SK-N-SH (cell line): ENCODE results near the gene SMYD3. TPM values are rescaled to one million over a fixed set of nuclear protein-coding genes. Genes with fewer than 3 reads are reported as not detected.

ENCODE experiments used
- CTCF ChIA-PET: fragments of 300-600, 350-600 bp; formaldehyde crosslinking; extraction: SDS; loops from one replicate; lab custom pipeline; 2021; lab: Yijun Ruan, JAX
- POLR2A ChIA-PET: fragments of 350-600 bp; sonication (Branson Sonifier 250); formaldehyde crosslinking; extraction: SDS; loops from one replicate; lab custom pipeline; 2020; ENCODE audit warnings: antibody characterized with exemption, inconsistent platforms; lab: Yijun Ruan, JAX
- DNase-seq: peaks from one replicate; pipeline ENCODE4 v3.0.0; 2012
- H2AFZ ChIP-seq: fragments of 200-600 bp; sonication (generic); 2 replicates; pipeline ENCODE4 v1.8.1; 2016; ENCODE audit warnings: antibody characterized with exemption, mild to moderate bottlenecking, low read depth
- H3F3A ChIP-seq: fragments of 200-600 bp; sonication (generic); replicated peaks from 2 replicates; pipeline ENCODE3; 2016; ENCODE audit warnings: antibody characterized with exemption, mild to moderate bottlenecking; ENCODE audit not compliant: insufficient read depth
- H3K27ac ChIP-seq, 2 experiments: fragments of 200-500 bp in 1 of 2; fragments of 200-600 bp in 1 of 2; sonication (Bioruptor generic) in 1 of 2; sonication (generic), shearing (Covaris generic) in 1 of 2; 2 replicates each; pipeline versions ENCODE4 v1.5.1 to v1.6.1; 2014 to 2016; ENCODE audit warnings: low read depth in 2 of 2, inconsistent platforms in 1 of 2, low read length in 1 of 2, mild to moderate bottlenecking in 1 of 2, mixed read lengths in 1 of 2
- H3K27me3 ChIP-seq: fragments of 200-600 bp; sonication (generic), shearing (Covaris generic); 2 replicates; pipeline ENCODE4 v1.6.1; 2016; ENCODE audit warnings: mixed run types; ENCODE audit not compliant: insufficient read depth
- H3K36me3 ChIP-seq, 2 experiments: fragments of 200-500 bp in 1 of 2; fragments of 200-600 bp in 1 of 2; sonication (Bioruptor generic) in 1 of 2; sonication (generic) in 1 of 2; replicated peaks in 1 of 2; 2 replicates each; pipeline versions ENCODE3 to v1.5.1; 2014 to 2016; ENCODE audit warnings: low read length in 1 of 2, mild to moderate bottlenecking in 1 of 2; ENCODE audit not compliant: insufficient read depth in 2 of 2, control insufficient read depth in 1 of 2
- H3K4me1 ChIP-seq, 2 experiments: fragments of 200-500 bp in 1 of 2; fragments of 200-600 bp in 1 of 2; sonication (Bioruptor generic) in 1 of 2; sonication (generic), shearing (Covaris generic) in 1 of 2; 2 replicates each; pipeline versions ENCODE4 v1.5.1 to v1.6.1; 2014 to 2016; ENCODE audit warnings: low read depth in 1 of 2, low read length in 1 of 2, mixed run types in 1 of 2; ENCODE audit not compliant: insufficient read depth in 2 of 2, control insufficient read depth in 1 of 2
- H3K4me2 ChIP-seq: fragments of 200-600 bp; sonication (generic), shearing (Covaris generic); 2 replicates; pipeline ENCODE4 v1.6.1; 2017; ENCODE audit warnings: mixed run types
- H3K4me3 ChIP-seq, 2 experiments: fragments of 200-500 bp in 1 of 2; fragments of 200-600 bp in 1 of 2; sonication (Bioruptor generic) in 1 of 2; sonication (generic), shearing (Covaris generic) in 1 of 2; 2 replicates each; pipeline versions ENCODE4 v1.5.1 to v1.8.1; 2014 to 2016; ENCODE audit warnings: low read depth in 2 of 2, inconsistent platforms in 1 of 2, low read length in 1 of 2, mild to moderate bottlenecking in 1 of 2, mixed read lengths in 1 of 2, moderate library complexity in 1 of 2
- H3K79me2 ChIP-seq: fragments of 200-600 bp; sonication (generic); 2 replicates; pipeline ENCODE4 v1.8.1; 2017; ENCODE audit warnings: mild to moderate bottlenecking; ENCODE audit not compliant: insufficient read depth
- H3K9ac ChIP-seq: fragments of 200-600 bp; sonication (generic); 2 replicates; pipeline ENCODE4 v1.6.1; 2017; ENCODE audit warnings: mixed run types
- H3K9me2 ChIP-seq: fragments of 200-600 bp; sonication (generic); 2 replicates; pipeline ENCODE4 v1.6.1; 2017; ENCODE audit warnings: mixed run types
- H3K9me3 ChIP-seq: fragments of 200-600 bp; sonication (generic); 2 replicates; pipeline ENCODE4 v1.6.1; 2017; ENCODE audit warnings: mixed run types, mild to moderate bottlenecking, moderate library complexity
- H4K20me1 ChIP-seq: fragments of 200-600 bp; sonication (generic); 2 replicates; pipeline ENCODE4 v1.6.1; 2017; ENCODE audit warnings: mild to moderate bottlenecking, mixed run types; ENCODE audit not compliant: insufficient read depth
- EZH2phosphoT487 ChIP-seq: fragments of 200-600 bp; sonication (generic); IDR thresholded peaks from 2 replicates; pipeline ENCODE4 v1.6.1; 2017; ENCODE audit warnings: low read depth, mixed run types, mild to moderate bottlenecking, antibody characterized with exemption, moderate library complexity, borderline replicate concordance
- FOSL2 ChIP-seq: IDR thresholded peaks from 2 replicates; pipeline ENCODE4 v1.4.0; 2012; ENCODE audit warnings: low read depth, mild to moderate bottlenecking, moderate library complexity, borderline replicate concordance
- FOXJ3 ChIP-seq: sonication (generic); formaldehyde crosslinking; IDR thresholded peaks from 2 replicates; pipeline ENCODE4 v1.5.1; 2020; ENCODE audit warnings: mild to moderate bottlenecking, missing genetic modification reagents
- FOXM1 ChIP-seq: IDR thresholded peaks from 2 replicates; pipeline ENCODE4 v1.4.0; 2012; ENCODE audit warnings: low read depth, mild to moderate bottlenecking
- GABPA ChIP-seq: IDR thresholded peaks from 2 replicates; pipeline ENCODE4 v1.4.0; 2012; ENCODE audit warnings: low read depth, mild to moderate bottlenecking
- GATA2 ChIP-seq: sonication (generic); formaldehyde crosslinking; IDR thresholded peaks from 2 replicates; pipeline ENCODE4 v1.5.0; 2020; ENCODE audit warnings: mild to moderate bottlenecking, missing genetic modification reagents
- NFIC ChIP-seq: IDR thresholded peaks from 2 replicates; pipeline ENCODE4 v1.4.0; 2012; ENCODE audit warnings: borderline replicate concordance
- POLR2AphosphoS5 ChIP-seq: IDR thresholded peaks from 2 replicates; pipeline ENCODE4 v1.6.1; 2012; ENCODE audit warnings: low read depth, low read length
- RFX5 ChIP-seq: IDR thresholded peaks from 2 replicates; pipeline ENCODE4 v1.6.1; 2012; ENCODE audit warnings: mild to moderate bottlenecking, improper control_type of control experiment, low read length
- TAF1 ChIP-seq: IDR thresholded peaks from 2 replicates; pipeline ENCODE4 v1.6.1; 2012; ENCODE audit warnings: low read depth, mild to moderate bottlenecking, low read length, moderate library complexity, borderline replicate concordance
- TCF12 ChIP-seq: IDR thresholded peaks from 2 replicates; pipeline ENCODE4 v1.4.0; 2012
- TEAD4 ChIP-seq: IDR thresholded peaks from 2 replicates; pipeline ENCODE4 v1.4.0; 2012; ENCODE audit warnings: mild to moderate bottlenecking, borderline replicate concordance; ENCODE audit not compliant: insufficient read depth
- WGBS: methylation state at CpG from one replicate; pipeline ENCODE4 v1.1.6; 2017; ENCODE audit warnings: low lambda C conversion rate; 5-methylcytosine and 5-hydroxymethylcytosine counted together
- polyA plus RNA-seq, 3 experiments: library from polyadenylated mRNA; depleted of rRNA; stranded (reverse); fragments of >200 nt; gene quantifications; 2 replicates each; pipeline ENCODE4 v1.2.3, GENCODE V29; 2012
- TF ChIP-seq, protein P1 (sequence below): fragments of 150-350 bp; IDR thresholded peaks from 2 replicates; pipeline ENCODE4 v1.6.1; 2016; ENCODE audit warnings: mild to moderate bottlenecking, low read depth, low read length
- TF ChIP-seq, protein P2 (sequence below): IDR thresholded peaks from 2 replicates; pipeline ENCODE4 v1.4.0; 2012; ENCODE audit warnings: low read depth, borderline replicate concordance
- TF ChIP-seq, protein P3 (sequence below): IDR thresholded peaks from 2 replicates; pipeline ENCODE4; 2012
- TF ChIP-seq, protein P4 (sequence below): IDR thresholded peaks from 2 replicates; pipeline ENCODE4 v1.4.0; 2012; ENCODE audit warnings: low read depth, borderline replicate concordance

The SMYD3 gene
- polyA plus RNA-seq, 1 of the 3 experiments (the other 2 are of a cell fraction), result 31.4 TPM

DNA sequence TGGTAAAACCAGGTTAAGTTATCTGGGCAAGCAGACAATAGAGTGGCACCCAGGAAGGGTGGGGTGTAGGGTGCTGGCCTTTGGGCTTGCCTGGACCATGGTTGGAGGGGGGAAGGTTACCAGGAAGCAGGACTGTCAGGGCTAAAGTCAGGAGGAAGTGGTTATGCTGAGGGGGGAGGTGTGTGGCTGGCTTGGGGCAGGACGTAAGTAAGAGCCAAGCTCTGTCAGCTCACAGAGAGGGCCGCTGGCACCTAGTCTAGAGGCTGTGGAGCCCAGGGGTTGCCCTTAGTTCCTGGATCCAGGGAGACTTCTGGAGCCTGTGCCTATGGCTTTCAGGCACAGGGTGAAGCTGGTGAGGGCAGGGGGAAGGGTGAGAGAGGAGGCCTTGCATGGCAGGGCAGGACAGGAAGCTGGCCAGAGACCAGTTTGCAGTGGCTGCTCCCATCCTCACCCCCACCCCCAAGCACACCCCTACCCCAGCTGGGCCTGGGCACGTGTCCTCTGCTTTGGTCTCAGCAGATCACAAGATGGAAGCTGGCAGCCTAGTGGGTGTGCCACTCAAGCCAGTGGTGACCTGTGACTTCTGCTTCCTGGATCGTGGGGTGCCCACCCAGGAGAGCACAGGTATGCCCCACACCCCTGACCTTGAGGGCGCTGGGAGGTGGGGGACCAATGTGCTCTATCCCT lies 20.5 kb upstream of the SMYD3 start:
- POLR2A ChIA-PET, result no interaction called here
- H3K4me2 ChIP-seq, result no peak overlapping the region
- H3K9me2 ChIP-seq, result no peaks in the 10 kb centered on the region
- no peak overlapping the region for H2AFZ ChIP-seq
- no peak overlapping the region for H3K27ac ChIP-seq
- H3K27me3 ChIP-seq, result no peaks in the 10 kb centered on the region
- TF ChIP-seq POLR2AphosphoS5, result no peak
- TF ChIP-seq, all 33 proteins: peak for 0
- H3K9me3 ChIP-seq, result no peaks in the 10 kb centered on the region
- H3K36me3 ChIP-seq, result no peaks in the 10 kb centered on the region
- no peaks in the 10 kb centered on the region; a peak in 2 of 4 replicates for H3K4me1 ChIP-seq
- no peak overlapping the region for H3K9ac ChIP-seq
- H3K4me3 ChIP-seq, result no peak overlapping the region
- no peak for DNase-seq
- H3K79me2 ChIP-seq, result no peaks in the 10 kb centered on the region
- H3F3A ChIP-seq, result no peaks in the 10 kb centered on the region
- no peaks in the 10 kb centered on the region for H4K20me1 ChIP-seq
- CTCF ChIA-PET, result interaction anchor here (1.1 kb wide), 1 partner anchor 11 kb away, joined by 3 read pairs; no protein-coding TSS in a partner anchor
- WGBS, result 35% methylated on average over 5 of the region's 5 CpGs

DNA sequence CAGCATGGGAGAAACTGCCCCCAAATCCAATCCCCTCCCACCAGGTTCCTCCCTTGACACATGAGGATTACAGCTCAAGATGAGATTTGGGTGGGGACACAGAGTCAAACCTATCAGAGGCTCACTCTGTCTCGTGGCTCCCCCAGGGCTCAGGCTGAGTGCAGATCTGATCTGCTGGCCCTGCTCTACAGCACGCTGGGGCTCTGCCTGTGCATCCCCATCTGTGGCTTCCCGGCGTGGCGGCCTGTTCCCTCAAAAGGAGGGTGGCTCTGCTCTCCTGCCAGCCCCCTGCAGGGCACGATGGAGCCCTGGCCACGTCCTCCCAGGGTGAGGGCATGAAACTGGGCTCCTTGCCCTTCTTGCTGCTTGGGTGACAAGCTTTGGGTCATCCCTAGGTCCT lies 19.8 kb upstream of the SMYD3 start:
- H3K27me3 ChIP-seq, result no peaks in the 10 kb centered on the region
- no peaks in the 10 kb centered on the region for H3K9me2 ChIP-seq
- H3K4me1 ChIP-seq, result no peaks in the 10 kb centered on the region; a peak in 2 of 4 replicates
- H3K9ac ChIP-seq, result no peak overlapping the region
- POLR2A ChIA-PET, result no interaction called here
- H3K27ac ChIP-seq, result no peak overlapping the region
- TF ChIP-seq, protein P1, sequence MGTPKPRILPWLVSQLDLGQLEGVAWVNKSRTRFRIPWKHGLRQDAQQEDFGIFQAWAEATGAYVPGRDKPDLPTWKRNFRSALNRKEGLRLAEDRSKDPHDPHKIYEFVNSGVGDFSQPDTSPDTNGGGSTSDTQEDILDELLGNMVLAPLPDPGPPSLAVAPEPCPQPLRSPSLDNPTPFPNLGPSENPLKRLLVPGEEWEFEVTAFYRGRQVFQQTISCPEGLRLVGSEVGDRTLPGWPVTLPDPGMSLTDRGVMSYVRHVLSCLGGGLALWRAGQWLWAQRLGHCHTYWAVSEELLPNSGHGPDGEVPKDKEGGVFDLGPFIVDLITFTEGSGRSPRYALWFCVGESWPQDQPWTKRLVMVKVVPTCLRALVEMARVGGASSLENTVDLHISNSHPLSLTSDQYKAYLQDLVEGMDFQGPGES, result no peak
- TF ChIP-seq NFIC, result no peak
- no peak for TF ChIP-seq POLR2AphosphoS5
- TF ChIP-seq TAF1, result no peak
- TF ChIP-seq, protein P2, sequence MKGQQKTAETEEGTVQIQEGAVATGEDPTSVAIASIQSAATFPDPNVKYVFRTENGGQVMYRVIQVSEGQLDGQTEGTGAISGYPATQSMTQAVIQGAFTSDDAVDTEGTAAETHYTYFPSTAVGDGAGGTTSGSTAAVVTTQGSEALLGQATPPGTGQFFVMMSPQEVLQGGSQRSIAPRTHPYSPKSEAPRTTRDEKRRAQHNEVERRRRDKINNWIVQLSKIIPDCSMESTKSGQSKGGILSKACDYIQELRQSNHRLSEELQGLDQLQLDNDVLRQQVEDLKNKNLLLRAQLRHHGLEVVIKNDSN, result no peak
- no peak for TF ChIP-seq EZH2phosphoT487
- TF ChIP-seq GATA2 (CRISPR knock-in tag), result no peak
- TF ChIP-seq FOSL2, result no peak
- TF ChIP-seq TCF12, result no peak
- TF ChIP-seq, protein P3, sequence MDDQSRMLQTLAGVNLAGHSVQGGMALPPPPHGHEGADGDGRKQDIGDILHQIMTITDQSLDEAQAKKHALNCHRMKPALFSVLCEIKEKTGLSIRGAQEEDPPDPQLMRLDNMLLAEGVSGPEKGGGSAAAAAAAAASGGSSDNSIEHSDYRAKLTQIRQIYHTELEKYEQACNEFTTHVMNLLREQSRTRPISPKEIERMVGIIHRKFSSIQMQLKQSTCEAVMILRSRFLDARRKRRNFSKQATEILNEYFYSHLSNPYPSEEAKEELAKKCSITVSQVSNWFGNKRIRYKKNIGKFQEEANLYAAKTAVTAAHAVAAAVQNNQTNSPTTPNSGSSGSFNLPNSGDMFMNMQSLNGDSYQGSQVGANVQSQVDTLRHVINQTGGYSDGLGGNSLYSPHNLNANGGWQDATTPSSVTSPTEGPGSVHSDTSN, result no peak
- no peak for TF ChIP-seq GABPA
- TF ChIP-seq FOXJ3, result no peak
- TF ChIP-seq, protein P4, sequence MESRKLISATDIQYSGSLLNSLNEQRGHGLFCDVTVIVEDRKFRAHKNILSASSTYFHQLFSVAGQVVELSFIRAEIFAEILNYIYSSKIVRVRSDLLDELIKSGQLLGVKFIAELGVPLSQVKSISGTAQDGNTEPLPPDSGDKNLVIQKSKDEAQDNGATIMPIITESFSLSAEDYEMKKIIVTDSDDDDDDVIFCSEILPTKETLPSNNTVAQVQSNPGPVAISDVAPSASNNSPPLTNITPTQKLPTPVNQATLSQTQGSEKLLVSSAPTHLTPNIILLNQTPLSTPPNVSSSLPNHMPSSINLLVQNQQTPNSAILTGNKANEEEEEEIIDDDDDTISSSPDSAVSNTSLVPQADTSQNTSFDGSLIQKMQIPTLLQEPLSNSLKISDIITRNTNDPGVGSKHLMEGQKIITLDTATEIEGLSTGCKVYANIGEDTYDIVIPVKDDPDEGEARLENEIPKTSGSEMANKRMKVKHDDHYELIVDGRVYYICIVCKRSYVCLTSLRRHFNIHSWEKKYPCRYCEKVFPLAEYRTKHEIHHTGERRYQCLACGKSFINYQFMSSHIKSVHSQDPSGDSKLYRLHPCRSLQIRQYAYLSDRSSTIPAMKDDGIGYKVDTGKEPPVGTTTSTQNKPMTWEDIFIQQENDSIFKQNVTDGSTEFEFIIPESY, result no peak
- TF ChIP-seq FOXM1, result no peak
- TF ChIP-seq TEAD4, result no peak
- TF ChIP-seq RFX5, result no peak
- TF ChIP-seq, all 33 proteins: peak for 0
- CTCF ChIA-PET, result interaction anchor here (0.6 kb wide), 1 partner anchor 485 kb away, joined by 3 read pairs; no protein-coding TSS in a partner anchor
- no peaks in the 10 kb centered on the region for H3F3A ChIP-seq
- no peak overlapping the region for H2AFZ ChIP-seq
- H3K79me2 ChIP-seq, result no peaks in the 10 kb centered on the region
- H3K4me3 ChIP-seq, result no peak overlapping the region
- H3K9me3 ChIP-seq, result no peaks in the 10 kb centered on the region
- no peak overlapping the region for H3K4me2 ChIP-seq
- H4K20me1 ChIP-seq, result no peaks in the 10 kb centered on the region
- 29% methylated on average over 2 of the region's 7 CpGs for WGBS
- no peaks in the 10 kb centered on the region for H3K36me3 ChIP-seq
- no peak for DNase-seq
